GM19468 (cell line): ENCODE data around the gene CRAMP1.
"Not testable (repeated sequence)": the region's sequence is repeated elsewhere in the genome, so short reads cannot be mapped to it uniquely, and the experiment has no call there.

ENCODE experiments used
- ATAC-seq: cut with Tn5 transposase; IDR thresholded peaks from one replicate; pipeline ENCODE4 v1.9.1; 2021; ENCODE audit warnings: mild to moderate bottlenecking, moderate library complexity, moderate number of reproducible peaks; ENCODE audit not compliant: unreplicated experiment; ENCODE audit errors: extremely low read depth

CRAMP1 gene

GRCh38 chr16:1674751-1675664, 62.8 kb downstream of the CRAMP1 start:
- ATAC-seq: no peak

GRCh38 chr16:1676661-1677060, 64.5 kb downstream of the CRAMP1 start:
- ATAC-seq: no peak

DNA sequence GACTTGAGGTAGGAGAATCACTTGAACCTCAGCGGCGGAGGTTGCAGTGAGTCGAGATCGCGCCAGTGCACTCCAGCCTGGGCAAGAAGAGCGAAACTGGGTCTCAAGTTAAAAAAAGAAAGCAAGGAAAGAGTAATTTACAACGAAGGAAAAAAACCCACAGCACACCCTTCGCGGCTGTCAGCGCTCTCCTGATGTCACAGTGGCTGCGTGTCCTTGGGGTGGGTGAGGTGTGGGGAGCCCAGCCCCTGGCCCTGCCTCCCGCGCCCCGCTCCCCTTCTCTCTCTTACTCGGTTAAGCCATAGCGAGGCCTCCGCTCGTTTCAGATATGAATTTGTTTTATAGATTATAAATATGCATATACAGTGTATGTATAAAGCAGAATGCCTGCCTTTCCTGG, 65.2 kb downstream of the CRAMP1 start:
- ATAC-seq: no peak

DNA sequence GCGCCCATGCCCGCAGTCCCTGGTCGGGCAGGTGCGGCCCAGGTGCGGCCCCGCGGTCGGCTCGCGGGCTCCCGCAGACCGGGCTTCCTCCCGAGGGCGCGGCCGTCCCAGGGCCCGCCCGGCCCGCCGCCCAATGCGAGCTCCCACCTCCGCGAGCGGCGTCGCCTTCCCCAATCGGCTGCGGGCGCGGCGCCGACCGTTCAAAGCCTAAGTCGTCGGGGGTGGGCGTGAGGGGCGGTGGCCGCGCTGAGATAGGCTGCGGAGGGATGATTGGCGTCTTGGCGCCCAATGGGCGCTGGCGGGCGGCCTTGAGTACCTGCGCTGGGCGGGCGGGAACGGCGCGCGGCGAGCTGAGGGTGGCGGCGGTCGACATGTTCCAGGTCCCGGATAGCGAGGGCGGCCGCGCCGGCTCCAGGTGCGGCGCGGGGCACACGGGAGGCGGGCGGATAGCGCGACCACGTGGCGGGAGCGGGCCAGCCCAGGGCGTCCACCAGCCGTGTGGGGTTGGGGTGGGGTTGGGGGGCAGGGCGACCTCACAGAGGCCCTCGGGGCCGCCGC, 65.9 kb downstream of the CRAMP1 start, which contains the start of gene JPT2:
Gene JPT2 (plus strand): TSS at position 338 of the 558 bp plus-strand sequence. CDS start 34 bp downstream, at position 372.
- peak; percentile 86 for ATAC-seq

- no peak for ATAC-seq
Observed at GRCh38 chr16:1678500-1679098, 66.4 kb downstream of the CRAMP1 start.

GRCh38 chr16:1680361-1680760, 68.2 kb downstream of the CRAMP1 start:
- ATAC-seq: no peak

- ATAC-seq: no peak
Observed at GRCh38 chr16:1681032-1681431, 68.9 kb downstream of the CRAMP1 start.

GRCh38 chr16:1687427-1688316, 75.5 kb downstream of the CRAMP1 start:
- ATAC-seq: no peak

DNA sequence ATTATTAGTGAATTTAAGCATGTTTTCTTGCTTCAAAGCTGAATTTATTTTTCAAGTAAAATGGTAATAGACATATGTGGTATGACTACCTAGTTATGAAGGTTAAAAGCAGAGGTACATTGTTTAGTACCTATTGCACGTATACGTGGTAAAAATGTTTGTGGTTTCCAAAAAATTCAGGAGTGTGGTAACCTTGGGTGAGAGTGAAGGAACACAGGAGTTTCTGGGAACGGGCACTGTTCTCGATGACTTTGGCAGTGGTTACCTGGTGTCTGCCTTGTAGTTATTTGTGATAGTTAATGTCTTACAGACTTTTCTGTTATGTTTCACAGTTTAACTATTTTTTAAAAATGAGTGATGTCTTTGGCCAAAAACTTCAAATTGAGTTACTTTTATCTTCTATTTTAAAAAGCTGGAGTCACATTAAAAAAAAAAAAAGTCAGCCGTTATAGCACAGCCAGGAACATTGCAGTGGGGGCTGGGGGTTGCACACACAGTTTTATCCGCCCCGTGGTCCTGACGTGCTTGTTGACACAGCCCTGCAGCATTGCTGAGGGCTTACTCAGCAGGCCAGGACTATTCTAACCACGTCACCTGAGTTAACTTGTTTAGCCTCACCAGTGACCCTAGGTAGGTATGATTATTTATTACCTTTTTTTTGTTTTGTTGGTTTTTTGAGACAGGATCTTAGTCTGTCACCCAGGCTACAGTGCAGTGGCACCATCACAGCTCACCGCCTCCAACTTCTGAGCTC, 76.8 kb downstream of the CRAMP1 start:
- ATAC-seq: no peak

GRCh38 chr16:1689853-1690252, 77.7 kb downstream of the CRAMP1 start:
- ATAC-seq: no peak

GRCh38 chr16:1690810-1691209, 78.7 kb downstream of the CRAMP1 start:
- ATAC-seq: no peak

GRCh38 chr16:1691276-1691675, 79.1 kb downstream of the CRAMP1 start:
- ATAC-seq: no peak

- no peak for ATAC-seq
Observed at GRCh38 chr16:1691956-1692355, 79.8 kb downstream of the CRAMP1 start.

- no peak for ATAC-seq
Observed at GRCh38 chr16:1696863-1697262, 84.7 kb downstream of the CRAMP1 start.

- ATAC-seq: no peak
Observed at GRCh38 chr16:1698680-1699079, 86.5 kb downstream of the CRAMP1 start.

DNA sequence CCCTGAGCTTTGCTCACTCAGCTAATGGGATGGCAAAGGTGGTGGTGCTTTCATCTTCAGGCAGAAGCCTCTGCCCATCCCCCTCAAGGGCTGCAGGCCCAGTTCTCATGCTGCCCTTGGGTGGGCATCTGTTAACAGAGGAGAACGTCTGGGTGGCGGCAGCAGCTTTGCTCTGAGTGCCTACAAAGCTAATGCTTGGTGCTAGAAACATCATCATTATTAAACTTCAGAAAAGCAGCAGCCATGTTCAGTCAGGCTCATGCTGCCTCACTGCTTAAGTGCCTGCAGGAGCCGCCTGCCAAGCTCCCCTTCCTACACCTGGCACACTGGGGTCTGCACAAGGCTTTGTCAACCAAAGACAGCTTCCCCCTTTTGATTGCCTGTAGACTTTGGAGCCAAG, 88.1 kb downstream of the CRAMP1 start:
- ATAC-seq: no peak

- no peak for ATAC-seq
Observed at GRCh38 chr16:1701216-1701878, 89.2 kb downstream of the CRAMP1 start.

DNA sequence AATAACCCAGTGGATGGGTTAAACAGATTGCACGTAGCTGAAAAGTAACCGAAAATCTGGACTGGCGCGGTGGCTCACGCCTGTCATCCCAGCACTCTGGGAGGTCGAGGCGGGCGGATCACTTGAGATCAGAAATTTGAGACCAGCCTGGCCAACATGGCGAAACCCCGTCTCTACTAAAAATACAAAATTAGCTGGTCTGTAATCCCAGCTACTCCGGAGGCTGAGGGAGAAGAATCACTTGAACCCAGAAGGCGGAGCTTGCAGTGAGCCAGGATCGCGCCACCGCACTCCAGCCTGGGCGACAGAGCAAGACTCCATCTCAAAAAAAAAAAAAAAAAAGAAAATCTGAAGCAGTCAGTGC, 93.1 kb downstream of the CRAMP1 start:
- ATAC-seq: not testable (repeated sequence)
